Measurements from ENCODE around the gene NOS3. TPM values are rescaled to one million over a fixed set of nuclear protein-coding genes. Genes with fewer than 3 reads are reported as not detected.
A peak's percentile ranks its signal among the peaks of the same experiment; 100 is the strongest.

The NOS3 gene
- total and polyA plus RNA-seq, 2 of the 13 experiments (the other 11 are each of a cell fraction or from before 2014, with no cell fraction given) = 3.7 to 7.5 TPM

DNA sequence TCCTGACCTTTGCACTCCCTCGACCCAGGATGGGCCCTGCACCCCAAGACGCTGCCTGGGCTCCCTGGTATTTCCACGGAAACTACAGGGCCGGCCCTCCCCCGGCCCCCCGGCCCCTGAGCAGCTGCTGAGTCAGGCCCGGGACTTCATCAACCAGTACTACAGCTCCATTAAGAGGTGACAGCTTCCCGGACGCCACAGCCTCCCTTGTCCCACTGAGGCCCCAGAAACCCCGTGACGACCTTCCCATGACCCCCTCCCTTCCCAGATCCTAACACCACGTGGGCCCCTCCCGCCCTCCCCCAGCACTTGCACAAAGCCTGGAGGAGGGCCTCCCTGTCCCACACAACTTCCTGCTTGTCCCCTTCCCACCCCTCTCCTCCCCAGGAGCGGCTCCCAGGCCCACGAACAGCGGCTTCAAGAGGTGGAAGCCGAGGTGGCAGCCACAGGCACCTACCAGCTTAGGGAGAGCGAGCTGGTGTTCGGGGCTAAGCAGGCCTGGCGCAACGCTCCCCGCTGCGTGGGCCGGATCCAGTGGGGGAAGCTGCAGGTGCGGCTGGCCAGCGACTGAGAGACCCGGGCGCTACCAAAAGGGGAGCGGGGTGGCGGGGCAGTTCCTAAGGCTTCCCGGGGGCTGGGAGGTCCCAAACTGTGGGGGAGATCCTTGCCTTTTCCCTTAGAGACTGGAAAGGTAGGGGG lies 5.7 kb downstream of the NOS3 start:
- DNase-seq (ENCODE audit: low spot score) = no peak
- Histone ChIP-seq H3K4me1 (ENCODE audit: insufficient read depth, low read length) (peaks cover 11% of the 10 kb centered on the region; the same call in 1 of the 2 replicates), H3K9ac (ENCODE audit: insufficient read depth, low read depth, low read length) (no peak overlapping the region), H3K4me2 (ENCODE audit: low read depth, low read length) (no peak overlapping the region), H3K36me3 (replicated peaks in 1 of 2; ENCODE audit: control insufficient read depth in 1 of 2, insufficient read depth in 2 of 2, low read length in 2 of 2) (no peaks in the 10 kb centered on the region), H4K20me1 (ENCODE audit: insufficient read depth, low read length) (no peaks in the 10 kb centered on the region), H3K79me2 (ENCODE audit: insufficient read depth, low read length) (no peaks in the 10 kb centered on the region), H3K9me3 (ENCODE audit: low read length) (no peaks in the 10 kb centered on the region), H3K27me3 (ENCODE audit: control insufficient read depth in 1 of 2, insufficient read depth in 2 of 2, low read length in 2 of 2) (peaks cover 2 to 16% of the 10 kb centered on the region in 2 experiments; a peak in 4 of 5 replicates), H3K4me3 (replicated peaks in 1 of 3; ENCODE audit: insufficient read depth in 1 of 3, low read depth in 2 of 3, low read length in 3 of 3) (no peak overlapping the region), H3K27ac (ENCODE audit: extremely low read length, insufficient read depth, low read length) (no peak overlapping the region), H2AFZ (ENCODE audit: low read length) (no peak overlapping the region)
- TF ChIP-seq GABPB1 (CRISPR knock-in tag; IDR thresholded peaks at IDR 0.05) = peak; percentile 13; the same call in 1 of the 2 replicates
- TF ChIP-seq ZKSCAN1 (IDR thresholded peaks at IDR 0.05; ENCODE audit: low read length) = no peak
- TF ChIP-seq, protein P1, sequence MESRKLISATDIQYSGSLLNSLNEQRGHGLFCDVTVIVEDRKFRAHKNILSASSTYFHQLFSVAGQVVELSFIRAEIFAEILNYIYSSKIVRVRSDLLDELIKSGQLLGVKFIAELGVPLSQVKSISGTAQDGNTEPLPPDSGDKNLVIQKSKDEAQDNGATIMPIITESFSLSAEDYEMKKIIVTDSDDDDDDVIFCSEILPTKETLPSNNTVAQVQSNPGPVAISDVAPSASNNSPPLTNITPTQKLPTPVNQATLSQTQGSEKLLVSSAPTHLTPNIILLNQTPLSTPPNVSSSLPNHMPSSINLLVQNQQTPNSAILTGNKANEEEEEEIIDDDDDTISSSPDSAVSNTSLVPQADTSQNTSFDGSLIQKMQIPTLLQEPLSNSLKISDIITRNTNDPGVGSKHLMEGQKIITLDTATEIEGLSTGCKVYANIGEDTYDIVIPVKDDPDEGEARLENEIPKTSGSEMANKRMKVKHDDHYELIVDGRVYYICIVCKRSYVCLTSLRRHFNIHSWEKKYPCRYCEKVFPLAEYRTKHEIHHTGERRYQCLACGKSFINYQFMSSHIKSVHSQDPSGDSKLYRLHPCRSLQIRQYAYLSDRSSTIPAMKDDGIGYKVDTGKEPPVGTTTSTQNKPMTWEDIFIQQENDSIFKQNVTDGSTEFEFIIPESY (CRISPR knock-in tag; IDR thresholded peaks at IDR 0.05) = peak; percentile 91
- intact Hi-C loops (cut with micrococcal nuclease; ENCODE audit: unreplicated experiment) = no loop called here
- in situ Hi-C loops (cut with HindIII; ENCODE audit: extremely low pct_ligation_motif_present, low pct_unique_long_range_greater_than_20kb) = no loop called here
- 50% methylated on average over 22 of the region's 31 CpGs for WGBS (ENCODE audit: low lambda C conversion rate)
- POLR2A ChIA-PET = no interaction called here
- CTCF ChIA-PET (ENCODE audit: low intra/inter-chr PET ratio, low total read pairs) = no interaction called here
- no peak for ATAC-seq
- no TSS peak for BruUV-seq (replicated peaks)
- no peak for FAIRE-seq

DNA sequence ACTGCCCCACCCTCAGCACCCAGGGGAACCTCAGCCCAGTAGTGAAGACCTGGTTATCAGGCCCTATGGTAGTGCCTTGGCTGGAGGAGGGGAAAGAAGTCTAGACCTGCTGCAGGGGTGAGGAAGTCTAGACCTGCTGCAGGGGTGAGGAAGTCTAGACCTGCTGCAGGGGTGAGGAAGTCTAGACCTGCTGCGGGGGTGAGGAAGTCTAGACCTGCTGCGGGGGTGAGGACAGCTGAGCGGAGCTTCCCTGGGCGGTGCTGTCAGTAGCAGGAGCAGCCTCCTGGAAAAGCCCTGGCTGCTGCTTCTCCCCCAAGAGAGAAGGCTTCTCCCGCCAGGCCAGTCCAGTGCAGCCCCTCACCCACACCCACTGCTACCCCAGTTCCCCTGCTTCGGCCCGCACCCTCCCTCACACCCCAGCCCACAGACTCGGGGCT lies 6.3 kb downstream of the NOS3 start:
- no peak for ATAC-seq
- ChIA-PET POLR2A (no interaction called here), CTCF (ENCODE audit: low intra/inter-chr PET ratio, low total read pairs) (no interaction called here)
- H2AFZ ChIP-seq (ENCODE audit: low read length) = no peak overlapping the region
- peaks cover 11% of the 10 kb centered on the region; the same call in 1 of the 2 replicates for H3K4me1 ChIP-seq (ENCODE audit: insufficient read depth, low read length)
- H3K36me3 ChIP-seq (replicated peaks in 1 of 2; ENCODE audit: control insufficient read depth in 1 of 2, insufficient read depth in 2 of 2, low read length in 2 of 2) = no peaks in the 10 kb centered on the region
- H3K27ac ChIP-seq (ENCODE audit: extremely low read length, insufficient read depth, low read length) = no peak overlapping the region
- in situ Hi-C loops (cut with HindIII; ENCODE audit: extremely low pct_ligation_motif_present, low pct_unique_long_range_greater_than_20kb) (no loop called here), intact Hi-C loops (cut with micrococcal nuclease; ENCODE audit: unreplicated experiment) (no loop called here)
- H3K27me3 ChIP-seq (ENCODE audit: control insufficient read depth in 1 of 2, insufficient read depth in 2 of 2, low read length in 2 of 2) = peaks cover 2 to 16% of the 10 kb centered on the region in 2 experiments; a peak in 4 of 5 replicates
- no peaks in the 10 kb centered on the region for H3K9me3 ChIP-seq (ENCODE audit: low read length)
- H4K20me1 ChIP-seq (ENCODE audit: insufficient read depth, low read length) = no peaks in the 10 kb centered on the region
- no peak for DNase-seq (ENCODE audit: low spot score)
- H3K4me2 ChIP-seq (ENCODE audit: low read depth, low read length) = no peak overlapping the region
- no peak overlapping the region for H3K4me3 ChIP-seq (replicated peaks in 1 of 3; ENCODE audit: insufficient read depth in 1 of 3, low read depth in 2 of 3, low read length in 3 of 3)
- 20% methylated on average over 3 of the region's 8 CpGs for WGBS (ENCODE audit: low lambda C conversion rate)
- no peak for FAIRE-seq
- no peak overlapping the region for H3K9ac ChIP-seq (ENCODE audit: insufficient read depth, low read depth, low read length)
- no TSS peak for BruUV-seq (replicated peaks)
- H3K79me2 ChIP-seq (ENCODE audit: insufficient read depth, low read length) = no peaks in the 10 kb centered on the region
- TF ChIP-seq SKI (IDR thresholded peaks at IDR 0.05; ENCODE audit: partially characterized antibody) = peak; percentile 31
- TF ChIP-seq, protein P2, sequence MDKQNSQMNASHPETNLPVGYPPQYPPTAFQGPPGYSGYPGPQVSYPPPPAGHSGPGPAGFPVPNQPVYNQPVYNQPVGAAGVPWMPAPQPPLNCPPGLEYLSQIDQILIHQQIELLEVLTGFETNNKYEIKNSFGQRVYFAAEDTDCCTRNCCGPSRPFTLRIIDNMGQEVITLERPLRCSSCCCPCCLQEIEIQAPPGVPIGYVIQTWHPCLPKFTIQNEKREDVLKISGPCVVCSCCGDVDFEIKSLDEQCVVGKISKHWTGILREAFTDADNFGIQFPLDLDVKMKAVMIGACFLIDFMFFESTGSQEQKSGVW (CRISPR knock-in tag; IDR thresholded peaks at IDR 0.05; ENCODE audit: borderline replicate concordance) = no peak
- TF ChIP-seq MZF1 (CRISPR knock-in tag; IDR thresholded peaks at IDR 0.05; ENCODE audit: borderline replicate concordance) = no peak
- TF ChIP-seq ZNF160 (CRISPR knock-in tag; IDR thresholded peaks at IDR 0.05) = no peak
- TF ChIP-seq SETDB1 (CRISPR knock-in tag; IDR thresholded peaks at IDR 0.05; ENCODE audit: borderline replicate concordance) = no peak
- TF ChIP-seq, protein P3, sequence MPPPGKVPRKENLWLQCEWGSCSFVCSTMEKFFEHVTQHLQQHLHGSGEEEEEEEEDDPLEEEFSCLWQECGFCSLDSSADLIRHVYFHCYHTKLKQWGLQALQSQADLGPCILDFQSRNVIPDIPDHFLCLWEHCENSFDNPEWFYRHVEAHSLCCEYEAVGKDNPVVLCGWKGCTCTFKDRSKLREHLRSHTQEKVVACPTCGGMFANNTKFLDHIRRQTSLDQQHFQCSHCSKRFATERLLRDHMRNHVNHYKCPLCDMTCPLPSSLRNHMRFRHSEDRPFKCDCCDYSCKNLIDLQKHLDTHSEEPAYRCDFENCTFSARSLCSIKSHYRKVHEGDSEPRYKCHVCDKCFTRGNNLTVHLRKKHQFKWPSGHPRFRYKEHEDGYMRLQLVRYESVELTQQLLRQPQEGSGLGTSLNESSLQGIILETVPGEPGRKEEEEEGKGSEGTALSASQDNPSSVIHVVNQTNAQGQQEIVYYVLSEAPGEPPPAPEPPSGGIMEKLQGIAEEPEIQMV (CRISPR knock-in tag; IDR thresholded peaks at IDR 0.05; ENCODE audit: low read depth) = no peak
- TF ChIP-seq ZBTB7B (CRISPR knock-in tag; IDR thresholded peaks at IDR 0.05) = no peak
- TF ChIP-seq MED8 (CRISPR knock-in tag; IDR thresholded peaks at IDR 0.05; ENCODE audit: insufficient replicate concordance) = no peak
- TF ChIP-seq, protein P4, sequence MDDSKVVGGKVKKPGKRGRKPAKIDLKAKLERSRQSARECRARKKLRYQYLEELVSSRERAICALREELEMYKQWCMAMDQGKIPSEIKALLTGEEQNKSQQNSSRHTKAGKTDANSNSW (CRISPR knock-in tag; IDR thresholded peaks at IDR 0.05; ENCODE audit: borderline replicate concordance) = no peak
- TF ChIP-seq ZFP36L1 (CRISPR knock-in tag; IDR thresholded peaks at IDR 0.05) = no peak
